Progenitor cell of endocrine pancreas (in vitro differentiated cells): ENCODE measurements around the gene HECTD3. TPM values are rescaled to one million over a fixed set of nuclear protein-coding genes. Genes with fewer than 3 reads are reported as not detected.

Source experiments
- DNase-seq: peaks from one replicate; pipeline ENCODE4 v3.0.0; 2021; ENCODE audit warnings: low spot score; ENCODE audit not compliant: unreplicated experiment
- H3K27ac Mint-ChIP-seq: 2 replicates; pipeline ENCODE4 v1.8.0; 2021; ENCODE audit warnings: mild to moderate bottlenecking, moderate library complexity, mixed read lengths
- H3K27me3 Mint-ChIP-seq: 2 replicates; pipeline ENCODE4 v1.8.0; 2021; ENCODE audit warnings: mixed read lengths
- H3K36me3 Mint-ChIP-seq: 2 replicates; pipeline ENCODE4 v1.8.0; 2022; ENCODE audit warnings: mixed read lengths; ENCODE audit not compliant: insufficient read depth
- H3K4me1 Mint-ChIP-seq: 2 replicates; pipeline ENCODE4 v1.8.0; 2021; ENCODE audit warnings: low read depth, mixed read lengths
- H3K4me3 Mint-ChIP-seq: 2 replicates; pipeline ENCODE4 v1.8.0; 2021; ENCODE audit warnings: low read depth, mild to moderate bottlenecking, moderate library complexity, mixed read lengths
- H3K9me3 Mint-ChIP-seq: 2 replicates; pipeline ENCODE4 v1.8.0; 2021; ENCODE audit warnings: low read depth, mixed read lengths
- CTCF ChIP-seq: fragments of 200-600 bp; sonication (generic); IDR thresholded peaks from one replicate; pipeline ENCODE4 v1.5.0; 2021; ENCODE audit warnings: antibody characterized with exemption, mild to moderate bottlenecking; ENCODE audit not compliant: unreplicated experiment
- total RNA-seq: library from RNA; stranded (reverse); gene quantifications from 2 replicates; pipeline ENCODE4 v1.2.1, GENCODE V29; 2021

The HECTD3 gene
- total RNA-seq, 1 donor from 2014 or later: 44.2 TPM

DNA sequence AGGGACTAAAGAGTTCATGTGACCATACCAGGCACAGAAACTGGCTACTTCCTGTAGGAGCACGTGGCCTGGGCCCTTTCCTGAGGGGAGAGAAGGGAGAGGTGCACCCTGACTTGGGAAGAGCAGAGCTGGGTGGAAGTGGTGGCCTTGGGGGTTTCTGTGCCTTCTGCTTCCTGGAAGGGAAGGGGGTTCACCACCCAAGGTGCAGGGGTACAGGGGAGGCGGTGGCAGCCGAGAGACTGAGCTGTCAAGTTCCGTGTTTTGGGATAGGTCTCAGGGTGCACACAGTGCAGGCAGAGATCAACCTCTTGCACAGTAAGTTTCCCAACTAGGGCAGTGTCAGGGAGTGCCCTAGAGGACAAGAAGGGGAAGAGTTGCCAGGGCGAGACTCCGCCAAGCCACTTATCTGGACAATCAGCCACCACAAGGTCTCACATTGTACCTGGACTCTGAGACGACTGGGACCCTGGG, 10.1 kb downstream of the HECTD3 start:
- DNase-seq: no peak
- H3K4me1 Mint-ChIP-seq: no peaks in the 10 kb centered on the region
- peaks cover 16% of the 10 kb centered on the region for H3K36me3 Mint-ChIP-seq
- no peak overlapping the region for H3K27ac Mint-ChIP-seq
- H3K4me3 Mint-ChIP-seq: no peak overlapping the region
- no peaks in the 10 kb centered on the region for H3K9me3 Mint-ChIP-seq
- no peak for TF ChIP-seq CTCF
- H3K27me3 Mint-ChIP-seq: no peaks in the 10 kb centered on the region

GRCh38 chr1:44999232-44999631, 11.9 kb downstream of the HECTD3 start:
- peaks cover 6% of the 10 kb centered on the region for H3K4me1 Mint-ChIP-seq
- H3K9me3 Mint-ChIP-seq: no peaks in the 10 kb centered on the region
- TF ChIP-seq CTCF: no peak
- DNase-seq: no peak
- no peak overlapping the region for H3K4me3 Mint-ChIP-seq
- peaks cover 9% of the 10 kb centered on the region for H3K36me3 Mint-ChIP-seq
- H3K27me3 Mint-ChIP-seq: no peaks in the 10 kb centered on the region
- no peak overlapping the region for H3K27ac Mint-ChIP-seq

GRCh38 chr1:44995467-44996238, 15.5 kb downstream of the HECTD3 start:
- Mint-ChIP-seq H3K4me3 (no peak overlapping the region), H3K9me3 (no peaks in the 10 kb centered on the region), H3K27me3 (no peaks in the 10 kb centered on the region), H3K4me1 (peaks cover 7% of the 10 kb centered on the region), H3K36me3 (no peaks in the 10 kb centered on the region), H3K27ac (no peak overlapping the region)
- no peak for DNase-seq
- TF ChIP-seq CTCF: no peak

- no peaks in the 10 kb centered on the region for H3K9me3 Mint-ChIP-seq
Measured at GRCh38 chr1:44994309-44994898, 16.7 kb downstream of the HECTD3 start.

More at GRCh38 chr1:44994309-44994898, 16.7 kb downstream of the HECTD3 start:
- no peak for DNase-seq
- Mint-ChIP-seq H3K36me3 (no peaks in the 10 kb centered on the region), H3K27ac (peak overlapping the region; percentile 21), H3K27me3 (no peaks in the 10 kb centered on the region), H3K4me3 (no peak overlapping the region), H3K4me1 (peaks cover 7% of the 10 kb centered on the region)
- no peak for TF ChIP-seq CTCF
